HCT116 (cell line): Measurements from ENCODE around the gene DDX47.

Source experiments
- CTCF ChIP-seq, 3 experiments: fragments of 200-600 bp in 1 of 3; sonication (generic) in 1 of 3; IDR thresholded peaks in 2 of 3; conservative IDR thresholded peaks in 1 of 3; 2 replicates each; pipeline ENCODE4 v1.5.1; 2012 to 2017; ENCODE audit warnings: low read depth in 2 of 3, low read length in 2 of 3, antibody characterized with exemption in 1 of 3, borderline replicate concordance in 1 of 3, control low read depth in 1 of 3, mild to moderate bottlenecking in 1 of 3, mixed read lengths in 1 of 3, mixed run types in 1 of 3, moderate library complexity in 1 of 3; ENCODE audit not compliant: insufficient read depth in 1 of 3
- EZH2 ChIP-seq: fragments of 200-600 bp; sonication (generic); IDR thresholded peaks from 2 replicates; pipeline ENCODE4 v1.6.1; 2017; ENCODE audit warnings: antibody characterized with exemption, mixed run types
- POLR2A ChIP-seq: IDR thresholded peaks from 2 replicates; pipeline ENCODE4 v1.7.0; 2011; ENCODE audit warnings: borderline replicate concordance; ENCODE audit not compliant: insufficient read depth, insufficient read length; ENCODE audit errors: extremely low read depth
- POLR2AphosphoS5 ChIP-seq: IDR thresholded peaks from 2 replicates; pipeline ENCODE4 v1.6.1; 2011; ENCODE audit warnings: mild to moderate bottlenecking, low read depth, low read length, moderate library complexity
- RAD21 ChIP-seq: IDR thresholded peaks from 2 replicates; pipeline ENCODE4 v1.6.1; 2012; ENCODE audit warnings: low read depth, mild to moderate bottlenecking
- REST ChIP-seq: IDR thresholded peaks from 2 replicates; pipeline ENCODE4 v1.6.1; 2012; ENCODE audit warnings: low read depth
- SIN3A ChIP-seq: IDR thresholded peaks from 2 replicates; pipeline ENCODE4 v1.6.1; 2012; ENCODE audit warnings: low read depth
- SP1 ChIP-seq: IDR thresholded peaks from 2 replicates; pipeline ENCODE4 v1.6.1; 2012; ENCODE audit warnings: low read depth
- SRF ChIP-seq: IDR thresholded peaks from 2 replicates; pipeline ENCODE4 v1.6.1; 2012; ENCODE audit warnings: low read depth
- TCF7L2 ChIP-seq: IDR thresholded peaks from 2 replicates; pipeline ENCODE4 v1.7.0; 2011; ENCODE audit warnings: borderline replicate concordance, inconsistent platforms; ENCODE audit not compliant: insufficient read depth, insufficient read length; ENCODE audit errors: extremely low read depth
- ZFX ChIP-seq: fragments of 450-650 bp; IDR thresholded peaks from 2 replicates; pipeline ENCODE4 v1.6.1; 2017
- ZNF274 ChIP-seq: fragments of 200-500 bp; sonication (Bioruptor generic); IDR thresholded peaks from 2 replicates; pipeline ENCODE4 v1.6.1; 2014; ENCODE audit warnings: mild to moderate bottlenecking, low read depth, low read length, inconsistent platforms

GRCh38 chr12:12840580-12840899 is 27.4 kb downstream of the DDX47 start:
- TF ChIP-seq CTCF (IDR thresholded peaks at IDR 0.05 in 2 of 3, conservative IDR thresholded peaks at IDR 0.05 in 1 of 3; ENCODE audit: borderline replicate concordance in 1 of 3, insufficient read depth in 1 of 3, low read depth in 2 of 3, low read length in 2 of 3): no peak
- TF ChIP-seq POLR2A: no peak
- no peak for TF ChIP-seq RAD21
- TF ChIP-seq ZNF274: no peak
- no peak for TF ChIP-seq TCF7L2
- TF ChIP-seq SP1: no peak
- TF ChIP-seq ZFX: no peak
- TF ChIP-seq EZH2: no peak
- no peak for TF ChIP-seq SRF
- no peak for TF ChIP-seq POLR2AphosphoS5
- no peak for TF ChIP-seq REST
- no peak for TF ChIP-seq SIN3A
